Astrocyte (in vitro differentiated cells and primary cell): ENCODE data around the gene EPC2.

Experiments
- EZH2 ChIP-seq: IDR thresholded peaks from 2 replicates; pipeline ENCODE4 v1.6.1; 2012; ENCODE audit warnings: mild to moderate bottlenecking, low read length, inconsistent platforms; ENCODE audit not compliant: insufficient read depth
- TF ChIP-seq, protein P1 (sequence below): IDR thresholded peaks from 2 replicates; pipeline ENCODE4 v1.5.1; 2011; ENCODE audit warnings: low read depth, mild to moderate bottlenecking, inconsistent platforms, low read length, moderate library complexity; ENCODE audit not compliant: insufficient read depth

DNA sequence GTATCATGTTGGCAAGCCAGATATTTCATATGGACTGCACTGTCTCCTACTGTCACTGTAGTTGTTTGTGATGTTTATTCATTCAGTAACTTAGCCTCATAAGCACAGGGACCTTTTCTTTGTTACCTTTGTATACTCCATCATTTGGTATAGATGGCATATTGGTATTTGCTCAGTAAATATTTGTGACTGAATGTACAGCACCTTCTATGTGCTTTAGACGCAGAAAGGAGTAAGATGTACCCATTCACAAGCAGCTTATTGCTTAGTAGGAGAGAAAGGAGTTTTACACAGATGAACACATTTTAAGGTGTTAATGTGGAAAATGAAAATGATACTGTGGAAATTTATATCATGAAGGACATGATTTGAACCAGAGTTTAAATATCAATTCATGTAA is 12.0 kb downstream of the EPC2 start:
- no peak for TF ChIP-seq EZH2
- TF ChIP-seq, protein P1, sequence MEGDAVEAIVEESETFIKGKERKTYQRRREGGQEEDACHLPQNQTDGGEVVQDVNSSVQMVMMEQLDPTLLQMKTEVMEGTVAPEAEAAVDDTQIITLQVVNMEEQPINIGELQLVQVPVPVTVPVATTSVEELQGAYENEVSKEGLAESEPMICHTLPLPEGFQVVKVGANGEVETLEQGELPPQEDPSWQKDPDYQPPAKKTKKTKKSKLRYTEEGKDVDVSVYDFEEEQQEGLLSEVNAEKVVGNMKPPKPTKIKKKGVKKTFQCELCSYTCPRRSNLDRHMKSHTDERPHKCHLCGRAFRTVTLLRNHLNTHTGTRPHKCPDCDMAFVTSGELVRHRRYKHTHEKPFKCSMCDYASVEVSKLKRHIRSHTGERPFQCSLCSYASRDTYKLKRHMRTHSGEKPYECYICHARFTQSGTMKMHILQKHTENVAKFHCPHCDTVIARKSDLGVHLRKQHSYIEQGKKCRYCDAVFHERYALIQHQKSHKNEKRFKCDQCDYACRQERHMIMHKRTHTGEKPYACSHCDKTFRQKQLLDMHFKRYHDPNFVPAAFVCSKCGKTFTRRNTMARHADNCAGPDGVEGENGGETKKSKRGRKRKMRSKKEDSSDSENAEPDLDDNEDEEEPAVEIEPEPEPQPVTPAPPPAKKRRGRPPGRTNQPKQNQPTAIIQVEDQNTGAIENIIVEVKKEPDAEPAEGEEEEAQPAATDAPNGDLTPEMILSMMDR: no peak
